MCF 10A (cell line): ENCODE data around the gene ZSCAN10. TPM values are rescaled to one million over a fixed set of nuclear protein-coding genes. Genes with fewer than 3 reads are reported as not detected.
"Not testable (repeated sequence)": the region's sequence is repeated elsewhere in the genome, so short reads cannot be mapped to it uniquely, and the experiment has no call there.

Source experiments
- BruUV-seq: library from RNA; stranded (reverse); fragments of 400-500 nt; replicated peaks from 2 replicates; lab custom pipeline; 2021; lab: Mats Ljungman, UMichigan
- CTCF ChIA-PET: fragments of 300-600 bp; sonication (Branson Sonifier 250); formaldehyde crosslinking; extraction: SDS; loops from one replicate; lab custom pipeline; 2021; ENCODE audit warnings: antibody characterized with exemption, inconsistent platforms; lab: Yijun Ruan, JAX
- POLR2A ChIA-PET: fragments of 300-600, 350-650 bp; sonication (Branson Sonifier 250); formaldehyde crosslinking; extraction: SDS; loops from one replicate; lab custom pipeline; 2020; ENCODE audit warnings: antibody characterized with exemption, inconsistent platforms; lab: Yijun Ruan, JAX
- DNase-seq: peaks from one replicate; pipeline ENCODE4 v3.0.0-alpha.2; 2018; ENCODE audit not compliant: unreplicated experiment
- H3K27ac Mint-ChIP-seq: one replicate; pipeline ENCODE4 v1.8.0; 2022; ENCODE audit warnings: mild to moderate bottlenecking, low read depth, mixed read lengths; ENCODE audit not compliant: unreplicated experiment
- H3K27me3 Mint-ChIP-seq: one replicate; pipeline ENCODE4 v1.8.0; 2022; ENCODE audit warnings: mixed read lengths; ENCODE audit not compliant: insufficient read depth, unreplicated experiment
- H3K36me3 Mint-ChIP-seq: one replicate; pipeline ENCODE4 v1.8.0; 2022; ENCODE audit warnings: mild to moderate bottlenecking, moderate library complexity, mixed read lengths; ENCODE audit not compliant: insufficient read depth, unreplicated experiment
- H3K4me1 Mint-ChIP-seq: one replicate; pipeline ENCODE4 v1.8.0; 2022; ENCODE audit warnings: mixed read lengths; ENCODE audit not compliant: insufficient read depth, unreplicated experiment
- H3K4me3 Mint-ChIP-seq: one replicate; pipeline ENCODE4 v1.8.0; 2022; ENCODE audit warnings: mild to moderate bottlenecking, moderate library complexity, mixed read lengths; ENCODE audit not compliant: unreplicated experiment
- H3K9me3 Mint-ChIP-seq: one replicate; pipeline ENCODE4 v1.8.0; 2022; ENCODE audit warnings: mixed read lengths; ENCODE audit not compliant: unreplicated experiment
- intact Hi-C: fragments of 100-400 bp; cut with micrococcal nuclease; formaldehyde crosslinking; loops from 2 replicates; pipeline ENCODE4 v1.14.1; 2022
- total RNA-seq: library from RNA; stranded (reverse); gene quantifications from 2 replicates; pipeline ENCODE4 v1.2.3, GENCODE V29; 2022
- TF ChIP-seq, protein P1 (sequence below): fragments of 200-600 bp; IDR thresholded peaks from one replicate; pipeline ENCODE4 v1.8.0; 2022; ENCODE audit warnings: antibody characterized with exemption, mild to moderate bottlenecking; ENCODE audit not compliant: unreplicated experiment

The ZSCAN10 gene
- total RNA-seq, 1 experiment from 2014 or later: 0.49 TPM

DNA sequence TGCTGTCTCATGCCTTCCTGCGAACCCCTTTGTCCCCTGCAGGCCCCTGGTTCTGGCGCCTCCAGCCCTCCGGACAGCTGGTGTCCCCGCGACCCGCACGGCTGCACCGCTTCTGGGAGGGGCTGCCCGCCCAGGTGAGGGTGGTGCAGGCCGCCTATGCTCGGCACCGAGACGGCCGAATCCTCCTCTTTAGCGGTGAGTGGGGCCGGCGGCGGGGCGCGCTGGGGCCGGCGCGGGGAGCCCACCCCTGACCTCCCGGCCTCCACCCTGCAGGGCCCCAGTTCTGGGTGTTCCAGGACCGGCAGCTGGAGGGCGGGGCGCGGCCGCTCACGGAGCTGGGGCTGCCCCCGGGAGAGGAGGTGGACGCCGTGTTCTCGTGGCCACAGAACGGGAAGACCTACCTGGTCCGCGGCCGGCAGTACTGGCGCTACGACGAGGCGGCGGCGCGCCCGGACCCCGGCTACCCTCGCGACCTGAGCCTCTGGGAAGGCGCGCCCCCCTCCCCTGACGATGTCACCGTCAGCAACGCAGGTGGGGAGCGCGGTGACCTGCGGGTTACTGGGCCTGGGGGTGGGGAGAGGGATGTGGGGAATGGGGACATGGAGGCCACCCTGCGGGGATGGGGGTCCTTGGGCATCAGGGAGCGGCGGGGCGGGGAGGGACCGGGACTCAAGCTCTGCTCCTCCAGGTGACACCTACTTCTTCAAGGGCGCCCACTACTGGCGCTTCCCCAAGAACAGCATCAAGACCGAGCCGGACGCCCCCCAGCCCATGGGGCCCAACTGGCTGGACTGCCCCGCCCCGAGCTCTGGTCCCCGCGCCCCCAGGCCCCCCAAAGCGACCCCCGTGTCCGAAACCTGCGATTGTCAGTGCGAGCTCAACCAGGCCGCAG lies 40.7 kb downstream of the ZSCAN10 start:
- no peaks in the 10 kb centered on the region for H3K27me3 Mint-ChIP-seq

DNA sequence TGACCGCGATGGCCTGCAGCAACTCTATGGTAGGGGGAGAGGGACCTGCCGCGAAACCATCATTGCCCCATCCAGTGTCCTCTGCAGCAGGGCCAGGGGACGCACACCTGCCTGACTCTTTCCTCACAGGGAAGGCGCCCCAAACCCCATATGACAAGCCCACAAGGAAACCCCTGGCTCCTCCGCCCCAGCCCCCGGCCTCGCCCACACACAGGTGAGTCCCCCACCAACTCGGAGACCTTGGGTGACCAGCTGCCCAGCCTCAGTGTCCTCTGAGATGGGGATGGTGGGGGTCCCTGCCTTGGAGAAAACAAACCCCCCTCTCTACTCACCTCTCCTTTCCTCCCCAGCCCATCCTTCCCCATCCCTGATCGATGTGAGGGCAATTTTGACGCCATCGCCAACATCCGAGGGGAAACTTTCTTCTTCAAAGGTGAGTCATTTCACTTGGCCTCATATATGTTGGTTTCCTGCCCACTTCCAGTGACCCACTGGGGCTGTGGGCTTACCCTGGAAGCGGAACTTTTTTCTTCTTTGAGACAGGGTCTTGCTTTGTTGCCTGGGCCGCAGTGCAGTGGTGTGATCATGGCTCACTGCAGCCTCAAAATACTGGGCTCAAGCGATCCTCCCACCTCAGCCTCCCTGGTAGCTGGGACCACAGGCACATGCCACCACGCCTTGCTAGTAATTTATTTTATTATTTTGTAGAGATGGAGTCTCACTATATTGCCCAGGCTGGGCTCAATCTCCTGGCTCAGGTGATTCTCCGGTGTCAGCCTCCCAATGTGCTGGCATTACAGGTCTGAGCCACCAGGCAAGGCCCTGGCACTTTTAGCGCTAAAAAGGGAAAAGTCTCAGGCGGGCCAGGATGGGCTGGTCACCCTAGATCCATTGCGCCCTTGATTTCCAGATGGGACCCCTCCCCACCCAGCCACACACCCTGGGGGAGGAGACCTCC lies 41.6 kb downstream of the ZSCAN10 start:
- TF ChIP-seq, protein P1, sequence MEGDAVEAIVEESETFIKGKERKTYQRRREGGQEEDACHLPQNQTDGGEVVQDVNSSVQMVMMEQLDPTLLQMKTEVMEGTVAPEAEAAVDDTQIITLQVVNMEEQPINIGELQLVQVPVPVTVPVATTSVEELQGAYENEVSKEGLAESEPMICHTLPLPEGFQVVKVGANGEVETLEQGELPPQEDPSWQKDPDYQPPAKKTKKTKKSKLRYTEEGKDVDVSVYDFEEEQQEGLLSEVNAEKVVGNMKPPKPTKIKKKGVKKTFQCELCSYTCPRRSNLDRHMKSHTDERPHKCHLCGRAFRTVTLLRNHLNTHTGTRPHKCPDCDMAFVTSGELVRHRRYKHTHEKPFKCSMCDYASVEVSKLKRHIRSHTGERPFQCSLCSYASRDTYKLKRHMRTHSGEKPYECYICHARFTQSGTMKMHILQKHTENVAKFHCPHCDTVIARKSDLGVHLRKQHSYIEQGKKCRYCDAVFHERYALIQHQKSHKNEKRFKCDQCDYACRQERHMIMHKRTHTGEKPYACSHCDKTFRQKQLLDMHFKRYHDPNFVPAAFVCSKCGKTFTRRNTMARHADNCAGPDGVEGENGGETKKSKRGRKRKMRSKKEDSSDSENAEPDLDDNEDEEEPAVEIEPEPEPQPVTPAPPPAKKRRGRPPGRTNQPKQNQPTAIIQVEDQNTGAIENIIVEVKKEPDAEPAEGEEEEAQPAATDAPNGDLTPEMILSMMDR: no peak
- H3K27ac Mint-ChIP-seq: no peak overlapping the region
- peaks cover 2% of the 10 kb centered on the region for H3K27me3 Mint-ChIP-seq
- intact Hi-C loops: no loop called here
- no TSS peak for BruUV-seq
- no peak overlapping the region for H3K4me3 Mint-ChIP-seq
- ChIA-PET POLR2A (interaction anchor here (1.0 to 3.1 kb wide), 7 partner anchors 12 to 248 kb away, joined by 3 to 47 read pairs (median 9); partner anchors contain the start of genes TIGD7, ZNF213 and ZNF75A), CTCF (interaction anchor here (0.5 to 3.3 kb wide), 15 partner anchors 9 to 114 kb away, joined by 3 to 48 read pairs (median 6); no protein-coding TSS in a partner anchor)
- no peaks in the 10 kb centered on the region for H3K4me1 Mint-ChIP-seq
- H3K36me3 Mint-ChIP-seq: no peaks in the 10 kb centered on the region
- no peak for DNase-seq
- no peaks in the 10 kb centered on the region for H3K9me3 Mint-ChIP-seq

More for the DNA sequence above, 40.7 kb downstream of the ZSCAN10 start:
- H3K27ac Mint-ChIP-seq: no peak overlapping the region
- BruUV-seq: no TSS peak
- CTCF ChIA-PET: interaction anchor here (0.6 to 3.3 kb wide), 25 partner anchors 10 to 386 kb away, joined by 3 to 48 read pairs (median 5); no protein-coding TSS in a partner anchor
- peak; percentile 50 for DNase-seq
- intact Hi-C loops: loop anchor here (1.0 kb wide), 2 partner anchors 66 to 71 kb away; no protein-coding TSS in a partner anchor
- H3K9me3 Mint-ChIP-seq: no peaks in the 10 kb centered on the region
- H3K4me3 Mint-ChIP-seq: peak overlapping the region; percentile 78
- POLR2A ChIA-PET: interaction anchor here (0.6 to 3.1 kb wide), 12 partner anchors 10 to 247 kb away, joined by 3 to 47 read pairs (median 5); partner anchors contain the start of genes PKMYT1, TIGD7, ZNF213 and ZNF75A
- H3K36me3 Mint-ChIP-seq: no peaks in the 10 kb centered on the region
- H3K4me1 Mint-ChIP-seq: no peaks in the 10 kb centered on the region
- TF ChIP-seq, protein P1: peak; percentile 21

DNA sequence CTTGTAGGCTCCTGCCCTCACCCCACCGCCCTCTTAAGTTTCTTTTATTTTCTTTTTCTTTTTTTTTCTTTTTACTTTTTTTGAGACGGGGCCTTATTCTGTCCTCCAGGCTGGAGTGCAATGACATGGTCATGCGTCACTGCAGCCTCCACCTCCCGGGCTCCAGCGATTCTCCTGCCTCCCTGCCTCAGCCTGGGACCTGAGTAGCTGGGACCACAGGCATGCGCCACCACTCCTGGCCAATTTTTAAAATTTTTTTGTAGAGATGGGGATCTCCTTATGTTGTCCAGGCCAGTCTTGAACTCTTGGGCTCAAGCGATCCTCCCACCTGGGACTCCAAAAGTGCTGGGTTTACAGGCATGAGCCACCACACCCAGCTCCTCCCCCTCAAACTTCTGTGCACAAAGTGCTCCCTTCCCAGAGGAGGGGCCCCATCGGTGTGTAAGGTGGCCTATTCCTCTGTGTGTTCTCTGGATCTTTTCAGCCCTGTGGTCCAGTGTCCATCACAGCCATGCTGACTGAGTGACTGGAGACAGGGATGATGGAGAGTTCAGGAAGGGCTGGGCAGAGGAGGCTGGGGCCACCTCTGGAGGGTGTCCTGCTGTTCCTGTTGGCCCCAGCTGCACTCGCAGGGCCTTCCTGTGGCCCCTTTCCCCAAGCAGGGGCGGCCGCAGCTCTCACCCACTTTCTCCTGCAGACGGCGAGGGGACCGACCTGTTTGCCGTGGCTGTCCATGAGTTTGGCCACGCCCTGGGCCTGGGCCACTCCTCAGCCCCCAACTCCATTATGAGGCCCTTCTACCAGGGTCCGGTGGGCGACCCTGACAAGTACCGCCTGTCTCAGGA lies 42.5 kb downstream of the ZSCAN10 start:
- no peak overlapping the region for H3K27ac Mint-ChIP-seq
- ChIA-PET CTCF (interaction anchor here (0.6 to 2.5 kb wide), 6 partner anchors 9 to 115 kb away, joined by 3 to 11 read pairs (median 3); no protein-coding TSS in a partner anchor), POLR2A (interaction anchor here (0.7 kb wide), 1 partner anchor 78 kb away, joined by 3 read pairs; no protein-coding TSS in a partner anchor)
- H3K9me3 Mint-ChIP-seq: no peaks in the 10 kb centered on the region
- H3K27me3 Mint-ChIP-seq: peaks cover 11% of the 10 kb centered on the region
- H3K36me3 Mint-ChIP-seq: no peaks in the 10 kb centered on the region
- no peak for DNase-seq
- no peaks in the 10 kb centered on the region for H3K4me1 Mint-ChIP-seq
- BruUV-seq: no TSS peak
- intact Hi-C loops: no loop called here
- TF ChIP-seq, protein P1: no peak
- H3K4me3 Mint-ChIP-seq: no peak overlapping the region

DNA sequence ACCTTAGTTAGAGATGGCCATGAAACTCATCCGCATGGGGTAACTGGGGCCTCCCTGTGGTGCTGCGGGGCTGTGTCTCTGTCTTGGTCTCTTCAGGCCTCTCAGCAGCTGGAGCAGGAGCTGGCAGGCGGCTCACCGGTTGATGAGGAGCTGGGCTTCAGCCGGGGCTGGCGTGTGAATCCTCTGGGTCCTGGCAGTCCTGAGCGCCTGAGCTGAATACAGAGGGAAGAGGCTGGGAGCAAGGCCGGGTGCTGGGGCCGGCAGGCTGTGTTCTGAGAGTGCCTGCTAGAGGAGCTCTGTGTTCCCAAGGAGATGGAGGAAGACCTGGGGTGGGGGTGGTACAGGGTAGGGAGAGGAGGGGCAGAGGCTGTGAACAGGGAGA lies 43.4 kb downstream of the ZSCAN10 start:
- DNase-seq, H3K9me3 Mint-ChIP-seq, intact Hi-C loops, H3K27ac Mint-ChIP-seq, BruUV-seq, H3K4me3 Mint-ChIP-seq, H3K4me1 Mint-ChIP-seq, H3K36me3 Mint-ChIP-seq: not testable (repeated sequence)
- POLR2A ChIA-PET: interaction anchor here (0.8 kb wide), 1 partner anchor 67 kb away, joined by 3 read pairs; no protein-coding TSS in a partner anchor
- CTCF ChIA-PET: interaction anchor here (0.6 to 1.0 kb wide), 3 partner anchors 24 to 116 kb away, joined by 3 to 5 read pairs (median 3); no protein-coding TSS in a partner anchor
- H3K27me3 Mint-ChIP-seq: peaks cover 16% of the 10 kb centered on the region
